Skeletal muscle satellite cell (primary cell): ENCODE measurements around the gene RBM38.
A peak's percentile ranks its signal among the peaks of the same experiment; 100 is the strongest.

Source experiments
- H3K27me3 ChIP-seq: 2 replicates; pipeline ENCODE4 v1.7.0; 2013; ENCODE audit warnings: low read length; ENCODE audit not compliant: control insufficient read depth, insufficient read depth
- H3K36me3 ChIP-seq: 2 replicates; pipeline ENCODE4 v1.7.0; 2013; ENCODE audit warnings: mild to moderate bottlenecking, control low read depth, low read length; ENCODE audit not compliant: insufficient read depth
- H3K4me1 ChIP-seq: 2 replicates; pipeline ENCODE4 v1.7.0; 2013; ENCODE audit warnings: low read length; ENCODE audit not compliant: control insufficient read depth, insufficient read depth
- H3K4me2 ChIP-seq: 2 replicates; pipeline ENCODE4 v1.7.0; 2013; ENCODE audit warnings: mild to moderate bottlenecking, low read length
- H3K4me3 ChIP-seq: 2 replicates; pipeline ENCODE4 v1.7.0; 2013; ENCODE audit warnings: low read length
- H3K9ac ChIP-seq: 2 replicates; pipeline ENCODE4 v1.7.0; 2013; ENCODE audit warnings: mild to moderate bottlenecking, low read depth, low read length, moderate library complexity
- H3K9me3 ChIP-seq: replicated peaks from 2 replicates; pipeline ENCODE4 v1.7.0; 2013; ENCODE audit warnings: mild to moderate bottlenecking, control low read depth, low read length

RBM38 gene

DNA sequence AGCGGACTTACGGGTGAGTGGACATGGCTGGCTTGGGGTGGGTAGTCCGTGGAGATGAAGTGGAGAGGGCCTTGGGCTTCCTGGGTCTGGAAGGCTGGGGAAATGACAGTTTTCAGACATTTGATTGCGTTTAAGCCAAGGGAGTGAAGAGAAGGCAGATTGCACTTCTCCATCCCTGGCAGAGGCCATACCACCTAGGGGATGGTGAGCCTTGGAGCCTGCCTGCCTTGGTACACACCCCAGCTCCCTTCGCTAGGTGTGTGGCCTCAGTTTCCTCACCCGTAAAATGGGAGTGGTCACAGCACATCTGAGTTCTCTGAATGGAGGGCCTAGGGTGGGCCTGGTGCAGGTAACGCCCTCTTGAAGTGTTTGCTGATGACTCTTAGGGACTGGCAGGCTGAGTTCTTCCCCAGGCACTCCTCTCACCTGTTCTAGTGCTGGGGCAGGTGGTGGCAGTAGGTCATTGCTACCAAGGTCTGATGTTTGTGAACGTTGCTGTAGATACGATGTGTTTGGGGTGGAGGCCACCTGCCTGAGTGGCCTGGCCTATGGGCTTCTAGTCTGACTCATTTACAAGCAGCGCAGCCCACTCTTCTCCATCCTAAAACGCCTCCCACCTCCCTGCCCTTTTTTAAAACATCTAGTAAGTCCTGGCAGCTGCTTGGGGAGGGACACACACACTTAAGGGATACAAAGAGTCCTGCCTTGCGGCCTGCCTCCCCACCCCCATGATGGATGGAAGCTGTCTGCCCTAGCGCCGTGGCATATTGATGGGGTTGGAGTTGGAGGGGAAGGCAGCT, 2.3 kb downstream of the RBM38 start:
- peak overlapping the region; percentile 96 for H3K4me2 ChIP-seq
- peaks cover 64% of the 10 kb centered on the region for H3K4me1 ChIP-seq
- H3K9ac ChIP-seq: no peak overlapping the region
- H3K9me3 ChIP-seq: no peaks in the 10 kb centered on the region
- no peaks in the 10 kb centered on the region for H3K27me3 ChIP-seq
- H3K36me3 ChIP-seq: peaks cover 28% of the 10 kb centered on the region
- peak overlapping the region; percentile 72 for H3K4me3 ChIP-seq

DNA sequence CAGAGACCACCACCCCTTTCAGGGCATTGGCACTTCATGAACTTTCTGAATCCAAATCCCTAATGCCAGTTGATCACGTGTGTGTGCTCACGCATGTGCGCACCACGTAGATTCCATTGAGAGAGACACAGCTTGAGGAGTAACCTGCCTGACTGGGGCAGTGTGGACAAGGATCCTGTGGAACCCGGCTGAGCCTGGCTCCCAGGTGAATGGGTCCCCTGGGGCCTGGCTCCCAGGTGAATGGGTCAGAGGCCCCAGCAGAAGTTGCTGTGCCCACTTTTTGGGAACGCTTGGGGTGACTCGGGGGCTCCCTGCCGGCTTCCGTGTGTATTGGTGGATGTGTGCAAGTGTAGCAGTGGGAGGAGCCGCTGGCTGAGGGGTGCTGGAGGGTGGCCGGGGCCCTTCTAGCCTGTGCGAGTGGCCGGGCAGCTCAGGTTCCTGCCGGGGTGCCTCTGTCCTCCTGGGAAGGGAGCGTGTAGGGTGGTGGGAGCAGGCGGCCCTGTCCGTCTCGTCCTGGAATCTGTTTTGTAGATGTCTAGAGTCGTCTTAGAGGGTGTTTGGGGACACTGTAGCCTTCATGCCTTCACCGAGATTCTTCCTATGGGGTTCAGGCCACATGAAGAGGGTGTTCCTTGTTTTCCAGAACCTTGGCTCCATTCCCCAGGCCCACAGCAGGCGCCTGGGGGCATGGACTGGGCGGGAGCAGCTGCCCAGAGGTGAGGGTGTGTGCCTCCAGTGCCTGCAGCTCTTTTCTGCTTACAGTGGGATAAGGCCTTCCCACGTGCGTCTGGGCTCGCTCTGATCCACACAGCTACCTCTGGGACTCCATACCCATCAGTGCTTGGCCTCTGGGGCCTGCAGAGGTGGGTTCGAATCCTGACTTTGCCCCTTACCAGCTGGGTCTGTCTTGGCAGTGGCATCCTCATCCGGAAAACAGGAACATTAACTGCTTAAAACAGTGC, 3.2 kb downstream of the RBM38 start:
- Histone ChIP-seq H3K27me3 (no peaks in the 10 kb centered on the region), H3K9me3 (no peaks in the 10 kb centered on the region), H3K4me2 (peak overlapping the region; percentile 78), H3K4me1 (peaks cover 68% of the 10 kb centered on the region), H3K9ac (peak overlapping the region; percentile 18), H3K4me3 (no peak overlapping the region), H3K36me3 (peaks cover 28% of the 10 kb centered on the region)

DNA sequence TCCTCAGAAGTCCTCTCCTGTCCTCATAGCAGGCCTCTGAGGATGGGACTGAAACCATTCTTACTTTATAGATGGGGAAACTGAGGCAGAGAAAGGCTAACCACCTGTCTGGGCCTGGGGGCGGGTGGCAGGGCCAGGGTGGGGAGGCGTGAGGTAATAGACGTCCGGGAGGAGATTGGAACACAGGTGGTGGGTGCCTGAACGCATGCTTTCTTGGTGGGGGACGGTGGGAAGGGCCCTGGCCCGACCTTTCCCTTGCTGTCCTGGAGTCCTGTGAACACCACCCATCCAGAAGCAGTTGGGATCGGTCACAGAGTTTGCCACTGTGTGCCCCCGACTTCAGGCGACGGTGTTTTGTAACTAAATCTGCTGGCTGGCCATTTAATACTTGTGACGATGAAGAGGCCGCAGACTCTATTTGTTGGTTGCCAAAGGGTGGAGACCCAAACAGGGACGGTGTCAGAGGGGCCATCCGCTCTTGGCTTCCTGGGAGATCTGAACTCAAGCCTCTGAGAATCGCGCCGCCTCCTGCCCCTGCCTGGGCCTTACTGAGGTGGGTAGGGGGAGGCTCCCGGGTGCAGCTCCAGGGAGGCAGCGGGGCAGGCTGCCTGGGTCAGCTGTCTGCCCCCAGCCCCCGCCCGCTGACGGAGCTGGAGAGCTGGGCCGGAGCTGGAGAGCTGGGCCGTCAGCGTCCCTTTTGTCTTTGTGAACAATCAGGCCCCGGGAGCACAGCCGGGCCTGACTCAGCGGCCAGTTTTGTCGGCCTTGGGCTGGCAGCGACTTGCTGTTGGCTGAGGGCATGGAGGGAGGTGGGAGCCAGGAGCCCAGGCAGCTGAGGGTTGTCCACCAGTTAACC, 4.1 kb downstream of the RBM38 start:
- H3K4me3 ChIP-seq: peak overlapping the region; percentile 57
- peak overlapping the region; percentile 78 for H3K4me2 ChIP-seq
- H3K4me1 ChIP-seq: peaks cover 74% of the 10 kb centered on the region
- no peaks in the 10 kb centered on the region for H3K27me3 ChIP-seq
- H3K9ac ChIP-seq: peak overlapping the region; percentile 88
- no peaks in the 10 kb centered on the region for H3K9me3 ChIP-seq
- peaks cover 36% of the 10 kb centered on the region for H3K36me3 ChIP-seq

DNA sequence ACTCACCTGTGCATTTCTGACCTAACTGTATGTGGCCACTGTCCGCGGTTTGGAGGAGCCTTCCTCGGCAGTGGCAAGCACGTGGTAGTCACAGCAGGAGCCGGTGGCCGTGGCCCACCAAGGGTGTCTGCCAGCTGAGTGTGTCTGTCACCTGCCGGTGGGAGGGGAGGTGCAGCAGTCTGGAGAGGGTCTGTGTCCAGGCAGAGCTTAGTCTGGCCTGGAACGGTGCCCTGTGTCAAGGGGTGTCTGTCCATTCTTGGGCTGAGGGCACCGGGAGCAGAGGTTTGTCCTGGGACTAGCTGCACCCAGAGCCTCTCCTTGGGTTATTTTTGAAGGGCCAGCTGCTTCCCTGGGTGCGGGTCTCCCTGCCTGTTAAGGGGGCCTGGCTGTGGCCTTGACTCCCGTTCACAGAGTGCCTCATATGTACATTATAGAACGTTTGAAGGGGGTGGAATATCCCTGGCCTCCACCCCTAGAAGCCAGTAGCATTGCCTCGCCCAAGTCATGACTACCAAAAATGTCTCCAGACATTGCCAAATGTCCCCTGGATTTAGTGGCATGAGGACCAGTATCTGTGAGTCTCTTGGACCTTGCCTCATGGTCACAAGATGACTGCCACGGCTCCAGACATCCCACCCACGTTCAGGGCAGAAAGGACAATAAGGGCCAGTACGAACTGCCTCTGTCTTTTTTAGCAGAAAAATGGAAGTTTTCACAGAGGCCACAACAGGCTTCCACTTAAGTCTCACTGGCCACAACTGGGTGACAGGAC, 5.2 kb downstream of the RBM38 start:
- peak overlapping the region; percentile 88 for H3K9ac ChIP-seq
- peaks cover 45% of the 10 kb centered on the region for H3K36me3 ChIP-seq
- H3K4me3 ChIP-seq: peak overlapping the region; percentile 57
- peaks cover 77% of the 10 kb centered on the region for H3K4me1 ChIP-seq
- H3K9me3 ChIP-seq: no peaks in the 10 kb centered on the region
- H3K4me2 ChIP-seq: peak overlapping the region; percentile 78
- no peaks in the 10 kb centered on the region for H3K27me3 ChIP-seq

DNA sequence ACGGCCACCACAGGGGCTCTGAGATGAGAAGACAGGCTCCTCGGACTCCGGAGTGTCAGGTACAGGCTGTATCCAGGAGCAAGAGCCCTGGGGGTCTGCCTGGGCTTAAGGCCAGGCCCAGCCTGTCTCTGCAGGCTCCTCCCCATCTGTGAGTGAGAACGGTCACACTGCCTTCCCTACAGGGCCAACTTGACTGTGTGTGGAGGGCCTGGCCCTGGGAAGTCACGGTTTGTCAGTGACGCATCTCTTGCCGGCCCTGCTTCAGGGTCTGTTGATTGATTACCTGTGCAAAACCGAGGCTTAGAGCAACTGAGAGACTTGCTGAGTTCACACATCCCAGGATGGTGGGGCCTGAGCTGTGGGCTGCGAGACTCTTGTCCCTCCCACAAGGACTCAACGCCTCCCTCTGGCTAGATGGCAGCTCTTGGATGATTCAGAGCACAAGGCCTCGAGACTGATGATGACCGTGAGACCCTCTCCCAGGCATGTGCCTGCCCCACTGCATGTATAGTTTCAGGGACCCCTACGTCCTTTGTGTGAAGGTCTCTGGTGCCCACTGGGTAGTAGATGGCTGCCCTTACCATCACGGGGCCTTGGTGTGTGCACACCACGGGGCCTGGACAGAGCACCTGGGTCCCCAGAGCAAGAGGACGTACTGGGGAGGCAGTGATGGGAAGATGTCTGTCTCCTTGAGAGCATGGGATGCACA, 5.9 kb downstream of the RBM38 start:
- Histone ChIP-seq H3K4me3 (no peak overlapping the region), H3K9ac (no peak overlapping the region), H3K9me3 (no peaks in the 10 kb centered on the region), H3K36me3 (peaks cover 50% of the 10 kb centered on the region), H3K4me1 (peaks cover 75% of the 10 kb centered on the region), H3K27me3 (no peaks in the 10 kb centered on the region), H3K4me2 (no peak overlapping the region)

DNA sequence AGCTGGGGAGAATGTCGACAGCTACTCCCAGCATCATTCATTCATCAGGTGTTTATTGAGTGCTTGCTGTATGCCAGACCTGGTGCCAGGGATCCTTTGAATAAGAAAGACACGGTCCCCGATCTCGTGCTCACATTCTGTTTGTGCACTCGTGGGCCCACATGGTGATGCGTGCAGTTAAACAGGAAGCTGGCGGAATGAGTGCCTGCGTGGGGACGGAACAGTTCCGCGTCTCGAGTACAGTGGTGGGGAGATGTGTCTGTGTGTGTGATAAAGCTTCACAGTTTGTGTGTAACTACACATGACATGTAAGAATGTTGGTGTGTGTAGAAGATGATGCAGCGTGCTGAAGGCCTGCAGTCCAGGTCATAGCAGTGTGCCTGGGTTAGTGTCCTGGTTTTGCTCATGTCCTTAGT, 6.5 kb downstream of the RBM38 start:
- H3K4me3 ChIP-seq: no peak overlapping the region
- no peak overlapping the region for H3K9ac ChIP-seq
- peaks cover 50% of the 10 kb centered on the region for H3K36me3 ChIP-seq
- H3K27me3 ChIP-seq: no peaks in the 10 kb centered on the region
- H3K9me3 ChIP-seq: no peaks in the 10 kb centered on the region
- H3K4me1 ChIP-seq: peaks cover 70% of the 10 kb centered on the region
- H3K4me2 ChIP-seq: peak overlapping the region; percentile 47

DNA sequence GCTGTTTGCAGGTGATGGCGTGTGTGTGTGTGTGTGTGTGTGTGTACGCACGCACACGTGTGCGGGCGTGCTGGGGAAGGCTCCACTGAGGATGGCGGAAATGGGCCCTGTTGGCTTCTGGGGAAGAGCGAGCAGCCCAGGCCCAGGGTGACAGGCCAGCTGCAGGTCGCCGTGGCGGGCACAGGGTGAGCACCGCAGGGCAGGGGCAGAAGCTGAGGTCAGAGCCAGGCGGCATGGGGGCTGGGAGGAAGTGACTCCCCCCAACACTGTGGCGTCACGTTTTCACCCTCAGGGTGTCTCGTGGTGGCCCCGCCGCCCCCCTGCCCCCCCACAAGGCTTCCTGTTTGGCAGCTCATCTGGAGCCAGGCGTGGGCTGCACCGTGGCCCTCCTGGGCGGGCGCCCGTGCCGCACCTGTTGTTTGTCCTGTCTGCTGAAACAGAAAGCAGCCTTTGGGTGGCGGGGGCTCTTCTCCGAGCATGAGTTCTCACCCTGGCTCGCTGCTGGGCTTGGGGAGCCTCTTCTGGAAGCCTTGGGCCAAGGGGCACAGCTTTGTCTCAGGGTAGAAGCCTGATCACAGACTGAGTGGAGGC, 7.1 kb downstream of the RBM38 start:
- peak overlapping the region; percentile 47 for H3K9ac ChIP-seq
- peaks cover 46% of the 10 kb centered on the region for H3K36me3 ChIP-seq

DNA sequence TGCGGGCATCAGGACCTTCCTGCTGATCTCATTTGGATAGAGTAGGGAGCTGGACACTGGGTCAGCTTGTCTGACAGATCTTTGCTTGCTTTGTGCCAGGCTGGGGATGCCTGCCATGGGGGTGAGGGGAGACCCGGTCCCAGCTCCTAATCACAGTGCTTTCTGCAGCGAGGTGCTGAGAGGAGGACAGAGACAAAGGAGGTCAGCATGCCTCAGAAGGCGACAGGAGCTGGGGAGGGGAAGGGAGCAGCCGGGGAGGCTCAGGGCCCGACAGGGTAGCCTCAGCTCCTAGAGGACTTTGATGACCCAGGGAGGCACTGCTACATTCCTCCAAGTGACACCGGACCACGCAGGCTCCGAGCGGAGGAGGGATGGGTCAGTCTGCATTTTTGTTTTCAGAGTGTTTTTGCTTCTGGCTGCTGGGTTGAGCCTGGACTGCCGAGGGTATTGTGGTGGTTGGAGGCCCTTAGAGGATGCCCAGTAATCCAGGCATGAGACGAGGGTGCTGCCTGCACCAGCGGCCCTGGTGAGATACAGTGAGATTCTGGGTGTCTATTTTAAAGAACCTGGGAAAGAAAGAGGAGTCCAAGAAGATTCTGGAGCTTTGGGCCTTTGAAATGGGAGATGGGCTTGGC, 7.8 kb downstream of the RBM38 start:
- peak overlapping the region; percentile 47 for H3K9ac ChIP-seq
- peak overlapping the region; percentile 47 for H3K4me2 ChIP-seq
- no peaks in the 10 kb centered on the region for H3K27me3 ChIP-seq
- H3K9me3 ChIP-seq: no peaks in the 10 kb centered on the region
- H3K36me3 ChIP-seq: peaks cover 43% of the 10 kb centered on the region
- peaks cover 57% of the 10 kb centered on the region for H3K4me1 ChIP-seq
- no peak overlapping the region for H3K4me3 ChIP-seq

More for the DNA sequence above, 7.1 kb downstream of the RBM38 start:
- no peak overlapping the region for H3K4me3 ChIP-seq
- H3K9me3 ChIP-seq: no peaks in the 10 kb centered on the region
- peaks cover 64% of the 10 kb centered on the region for H3K4me1 ChIP-seq
- peak overlapping the region; percentile 47 for H3K4me2 ChIP-seq
- H3K27me3 ChIP-seq: no peaks in the 10 kb centered on the region

DNA sequence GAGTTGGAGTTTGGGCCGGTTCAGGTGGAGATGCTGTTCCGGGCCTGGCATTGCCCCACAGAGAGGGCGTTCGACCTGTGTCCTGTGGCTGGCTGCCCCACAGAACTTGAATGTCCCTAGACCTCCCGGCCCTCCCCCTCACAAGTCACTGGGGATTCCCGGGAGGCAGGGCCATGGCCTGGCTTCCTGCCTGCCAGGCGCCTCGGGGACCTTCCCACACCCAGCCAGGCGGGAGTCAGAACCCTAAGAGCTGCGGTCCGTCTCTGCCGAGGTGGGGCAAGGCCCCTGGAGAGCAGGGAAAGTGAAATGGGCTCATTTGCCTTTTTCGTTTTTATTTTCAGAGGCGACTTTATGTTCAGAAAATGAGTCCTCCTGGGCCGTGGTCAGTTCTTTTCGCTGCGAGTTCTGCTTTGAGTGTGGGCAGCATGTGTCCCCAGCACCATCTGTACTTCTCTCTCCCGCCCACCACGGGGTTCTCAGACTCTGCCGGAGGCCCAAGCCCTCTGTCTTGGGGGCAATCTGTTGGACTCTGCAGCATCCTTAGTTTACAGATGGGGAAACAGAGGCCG, 8.5 kb downstream of the RBM38 start:
- Histone ChIP-seq H3K9ac (peak overlapping the region; percentile 47), H3K9me3 (no peaks in the 10 kb centered on the region), H3K27me3 (no peaks in the 10 kb centered on the region), H3K36me3 (peaks cover 46% of the 10 kb centered on the region), H3K4me2 (peak overlapping the region; percentile 47), H3K4me1 (peaks cover 51% of the 10 kb centered on the region), H3K4me3 (no peak overlapping the region)
